Lung (tissue), 12 donors: ENCODE results near the gene OMP. TPM values are rescaled to one million over a fixed set of nuclear protein-coding genes. Genes with fewer than 3 reads are reported as not detected.

ENCODE experiments used
- ATAC-seq: fragments of 200-7000 bp; cut with Tn5 transposase; one replicate; pipeline ENCODE4 v1.9.1; 2020; ENCODE audit warnings: moderate number of reproducible peaks; ENCODE audit not compliant: insufficient read depth, low FRiP score
- DNase-seq, 3 donors: peaks; one replicate each; pipeline ENCODE4 v3.0.0-alpha.2; 2013 to 2017
- H3K27ac ChIP-seq, 2 donors: one replicate each; pipeline ENCODE4 v1.5.1; 2013; ENCODE audit warnings: mild to moderate bottlenecking in 2 of 2, moderate library complexity in 2 of 2, control low read depth in 1 of 2, inconsistent platforms in 1 of 2, low read depth in 1 of 2, low read length in 1 of 2
- H3K27me3 ChIP-seq, 3 donors: one replicate each; pipeline ENCODE4 v1.5.1; 2013; ENCODE audit warnings: low read length in 2 of 3; ENCODE audit not compliant: control insufficient read depth in 3 of 3, insufficient read depth in 3 of 3
- H3K36me3 ChIP-seq, 4 donors: one replicate each; pipeline ENCODE4 v1.5.1; 2013; ENCODE audit warnings: low read length in 4 of 4, mild to moderate bottlenecking in 1 of 4, moderate library complexity in 1 of 4; ENCODE audit not compliant: control insufficient read depth in 4 of 4, insufficient read depth in 4 of 4
- H3K4me1 ChIP-seq, 5 donors: one replicate each; pipeline ENCODE4 v1.5.1; 2013; ENCODE audit warnings: low read length in 5 of 5, mild to moderate bottlenecking in 2 of 5, moderate library complexity in 1 of 5; ENCODE audit not compliant: control insufficient read depth in 5 of 5, insufficient read depth in 5 of 5
- H3K4me3 ChIP-seq: one replicate; pipeline ENCODE4 v1.5.1; 2013; ENCODE audit warnings: mild to moderate bottlenecking, control low read depth, moderate library complexity
- H3K9ac ChIP-seq, 2 donors: one replicate each; pipeline ENCODE4 v1.5.1; 2013; ENCODE audit warnings: low read length in 2 of 2, control low read depth in 1 of 2; ENCODE audit not compliant: insufficient read depth in 1 of 2
- H3K9me3 ChIP-seq, 4 donors: one replicate each; pipeline ENCODE4 v1.5.1; 2013; ENCODE audit warnings: low read length in 3 of 4, mild to moderate bottlenecking in 1 of 4, moderate library complexity in 1 of 4; ENCODE audit not compliant: control insufficient read depth in 4 of 4, insufficient read depth in 3 of 4
- CTCF ChIP-seq: IDR thresholded peaks from 2 replicates; pipeline ENCODE4 v1.5.1; 2012; ENCODE audit warnings: mild to moderate bottlenecking; ENCODE audit errors: control extremely low read depth, extremely low read depth
- WGBS, 2 donors: extraction: QIAGEN DNeasy Blood & Tissue Kit; methylation state at CpG; one replicate each; pipeline ENCODE4 v1.1.7; 2013; 5-methylcytosine and 5-hydroxymethylcytosine counted together
- polyA plus RNA-seq, 2 donors: library from polyadenylated mRNA; stranded (reverse); fragments of 200-250 nt; gene quantifications; one replicate each; pipeline ENCODE4 v1.2.1, GENCODE V29; 2013
- total RNA-seq, 2 donors: library from RNA; depleted of rRNA in 1 of 2; stranded (reverse); fragments of >200 nt in 1 of 2; gene quantifications; one replicate each; pipeline ENCODE4 v1.2.1, GENCODE V29; 2014 to 2021
- donor health status: control.
- donor health status: control.
- donor health status: Bipolar disorder and iron deficiency.
- donor health status: healthy.
- donor health status: DM: yes; HTN: yes; CAD: no.

The OMP gene
- total and polyA plus RNA-seq, 4 donors: 0.37 to 0.74 (median 0.61) TPM; not detected in 1

- peaks cover 0 to 5% (median under 1%) of the 10 kb centered on the region in 4 donors for H3K36me3 ChIP-seq
- 90 to 95% methylated on average over 15 of the region's 15 CpGs for WGBS, 2 donors
- ATAC-seq (no peak), DNase-seq (no peak)
- no peak overlapping the region for H3K4me3 ChIP-seq
- TF ChIP-seq CTCF: no peak
- peaks cover 0 to 4% (median 0%) of the 10 kb centered on the region in 5 donors for H3K4me1 ChIP-seq
- no peaks in the 10 kb centered on the region for H3K9me3 ChIP-seq
- no peak overlapping the region for H3K27ac ChIP-seq
- H3K9ac ChIP-seq: no peak overlapping the region
- H3K27me3 ChIP-seq: no peaks in the 10 kb centered on the region
Measured at GRCh38 chr11:77115956-77116355, 13.3 kb downstream of the OMP start.

GRCh38 chr11:77117492-77117891, 14.9 kb downstream of the OMP start:
- Histone ChIP-seq H3K27ac (no peak overlapping the region), H3K27me3 (no peaks in the 10 kb centered on the region), H3K4me3 (no peak overlapping the region), H3K9me3 (no peaks in the 10 kb centered on the region), H3K9ac (no peak overlapping the region), H3K36me3 (peaks cover 0 to 5% (median 2%) of the 10 kb centered on the region in 4 donors), H3K4me1 (no peaks in the 10 kb centered on the region)
- DNase-seq (no peak), ATAC-seq (no peak)
- no peak for TF ChIP-seq CTCF
- WGBS, 2 donors: 80 to 93% methylated on average over 7 of the region's 7 CpGs

GRCh38 chr11:77118086-77118485, 15.4 kb downstream of the OMP start:
- H3K36me3 ChIP-seq: peaks cover 0 to 6% (median 2%) of the 10 kb centered on the region in 4 donors
- no peak for ATAC-seq

More at GRCh38 chr11:77118086-77118485, 15.4 kb downstream of the OMP start:
- no peaks in the 10 kb centered on the region for H3K9me3 ChIP-seq
- H3K4me3 ChIP-seq: no peak overlapping the region
- no peak overlapping the region for H3K27ac ChIP-seq
- 94 to 98% methylated on average over 17 of the region's 17 CpGs for WGBS, 2 donors
- TF ChIP-seq CTCF: no peak
- H3K4me1 ChIP-seq: no peaks in the 10 kb centered on the region
- no peak overlapping the region for H3K9ac ChIP-seq
- no peak for DNase-seq
- H3K27me3 ChIP-seq: no peaks in the 10 kb centered on the region
